Endothelial cell (in vitro differentiated cells): Measurements from ENCODE around the gene TLCD2. TPM values are rescaled to one million over a fixed set of nuclear protein-coding genes. Genes with fewer than 3 reads are reported as not detected.

Experiments
- DNase-seq: peaks from one replicate; pipeline ENCODE4 v3.0.0; 2021; ENCODE audit warnings: low spot score
- H3K27ac Mint-ChIP-seq: one replicate; pipeline ENCODE4 v1.8.0; 2021; ENCODE audit warnings: mixed read lengths, inconsistent platforms; ENCODE audit not compliant: unreplicated experiment
- H3K27me3 Mint-ChIP-seq: one replicate; pipeline ENCODE4 v1.8.0; 2021; ENCODE audit warnings: mild to moderate bottlenecking, moderate library complexity, mixed read lengths, inconsistent platforms; ENCODE audit not compliant: unreplicated experiment
- H3K36me3 Mint-ChIP-seq: one replicate; pipeline ENCODE4 v1.8.0; 2021; ENCODE audit warnings: mild to moderate bottlenecking, low read depth, mixed read lengths, inconsistent platforms; ENCODE audit not compliant: unreplicated experiment
- H3K4me1 Mint-ChIP-seq: one replicate; pipeline ENCODE4 v1.8.0; 2021; ENCODE audit warnings: mild to moderate bottlenecking, mixed read lengths, inconsistent platforms; ENCODE audit not compliant: unreplicated experiment
- H3K4me3 Mint-ChIP-seq: one replicate; pipeline ENCODE4 v1.8.0; 2021; ENCODE audit warnings: mild to moderate bottlenecking, mixed read lengths, inconsistent platforms; ENCODE audit not compliant: unreplicated experiment
- H3K9me3 Mint-ChIP-seq: one replicate; pipeline ENCODE4 v1.8.0; 2021; ENCODE audit warnings: mixed read lengths, inconsistent platforms; ENCODE audit not compliant: unreplicated experiment
- total RNA-seq: library from RNA; stranded (reverse); fragmentation: NEBNext Ultra II Directional; extraction: Animal tissue kit (Norgen Biotek cat#: 25700); gene quantifications from one replicate; pipeline ENCODE4 v1.2.1, GENCODE V29; 2021; ENCODE audit not compliant: unreplicated experiment
- TF ChIP-seq, protein P1 (sequence below): fragments of 200-600 bp; sonication (generic); IDR thresholded peaks from one replicate; pipeline ENCODE4 v1.5.0; 2021; ENCODE audit warnings: antibody characterized with exemption; ENCODE audit not compliant: unreplicated experiment

TLCD2 gene
- total RNA-seq, 1 donor from 2014 or later: 4.4 TPM

DNA sequence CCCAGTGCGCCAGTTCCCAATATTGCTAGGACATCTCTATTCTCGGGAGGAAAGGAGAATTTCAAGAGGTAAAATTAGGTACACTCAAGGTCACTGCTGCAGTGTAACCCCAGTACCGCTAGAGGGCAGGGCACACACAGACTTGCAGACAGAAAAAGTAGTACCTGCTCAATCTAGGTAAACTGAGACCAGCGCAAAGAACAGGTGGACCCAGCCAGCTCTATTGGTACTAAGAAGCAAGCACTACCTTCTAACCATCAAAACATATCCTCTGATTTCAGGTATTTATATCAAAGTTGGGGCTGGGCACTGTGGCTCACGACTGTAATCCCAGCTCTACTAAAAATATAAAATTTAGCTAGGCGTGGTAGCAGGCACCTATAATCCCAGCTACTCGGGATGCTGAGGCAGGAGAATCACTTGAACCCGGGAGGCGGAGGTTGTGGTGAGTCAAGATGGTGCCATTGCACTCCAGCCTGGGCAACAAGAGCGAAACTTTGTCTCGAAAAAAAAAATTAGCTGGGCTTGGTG, 10.7 kb upstream of the TLCD2 start:
- no peak overlapping the region for H3K4me3 Mint-ChIP-seq

DNA sequence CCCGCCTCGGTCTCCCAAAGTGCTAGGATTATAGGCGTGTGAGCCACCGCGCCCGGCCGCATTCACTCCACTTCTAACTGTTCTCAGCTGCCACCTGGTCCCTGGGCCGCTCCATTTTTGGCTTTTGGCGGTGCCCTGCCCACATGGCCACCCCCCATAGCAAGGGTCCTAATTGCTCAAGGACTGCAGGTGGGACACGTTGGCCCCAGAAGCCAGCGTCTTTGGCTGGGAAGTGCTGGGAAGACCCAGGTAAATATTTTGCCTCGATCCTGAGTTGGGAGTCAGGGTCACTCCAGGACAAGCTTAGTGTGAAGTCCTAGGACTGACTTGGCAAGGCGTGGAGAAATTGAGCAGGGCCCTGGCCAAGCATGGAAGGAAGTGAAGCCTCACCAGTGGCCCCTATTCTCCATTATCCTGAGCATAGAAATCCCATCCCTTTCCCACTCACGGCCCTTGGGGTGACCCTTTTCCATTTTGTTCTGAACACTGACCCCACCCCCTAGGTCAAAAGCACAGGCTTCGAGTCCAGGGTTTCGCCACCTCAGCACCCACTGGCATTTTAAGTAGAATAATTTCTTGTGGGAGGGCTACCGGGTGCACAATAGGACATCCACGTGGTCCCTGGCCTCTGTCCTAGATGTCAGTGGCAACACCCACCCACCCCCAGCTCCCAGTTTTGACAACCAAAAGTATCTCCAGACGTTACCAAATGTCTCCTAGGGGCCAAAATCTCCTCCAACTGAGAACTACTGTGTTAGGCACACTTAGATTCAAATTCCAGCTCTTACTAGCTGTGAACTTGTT, 8.4 kb upstream of the TLCD2 start:
- peak overlapping the region; percentile 93 for H3K4me3 Mint-ChIP-seq
- H3K27ac Mint-ChIP-seq: peak overlapping the region; percentile 98
- H3K9me3 Mint-ChIP-seq: no peaks in the 10 kb centered on the region
- H3K36me3 Mint-ChIP-seq: peaks cover 3% of the 10 kb centered on the region
- H3K27me3 Mint-ChIP-seq: peaks cover 14% of the 10 kb centered on the region
- H3K4me1 Mint-ChIP-seq: peaks cover 18% of the 10 kb centered on the region
- TF ChIP-seq, protein P1, sequence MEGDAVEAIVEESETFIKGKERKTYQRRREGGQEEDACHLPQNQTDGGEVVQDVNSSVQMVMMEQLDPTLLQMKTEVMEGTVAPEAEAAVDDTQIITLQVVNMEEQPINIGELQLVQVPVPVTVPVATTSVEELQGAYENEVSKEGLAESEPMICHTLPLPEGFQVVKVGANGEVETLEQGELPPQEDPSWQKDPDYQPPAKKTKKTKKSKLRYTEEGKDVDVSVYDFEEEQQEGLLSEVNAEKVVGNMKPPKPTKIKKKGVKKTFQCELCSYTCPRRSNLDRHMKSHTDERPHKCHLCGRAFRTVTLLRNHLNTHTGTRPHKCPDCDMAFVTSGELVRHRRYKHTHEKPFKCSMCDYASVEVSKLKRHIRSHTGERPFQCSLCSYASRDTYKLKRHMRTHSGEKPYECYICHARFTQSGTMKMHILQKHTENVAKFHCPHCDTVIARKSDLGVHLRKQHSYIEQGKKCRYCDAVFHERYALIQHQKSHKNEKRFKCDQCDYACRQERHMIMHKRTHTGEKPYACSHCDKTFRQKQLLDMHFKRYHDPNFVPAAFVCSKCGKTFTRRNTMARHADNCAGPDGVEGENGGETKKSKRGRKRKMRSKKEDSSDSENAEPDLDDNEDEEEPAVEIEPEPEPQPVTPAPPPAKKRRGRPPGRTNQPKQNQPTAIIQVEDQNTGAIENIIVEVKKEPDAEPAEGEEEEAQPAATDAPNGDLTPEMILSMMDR: no peak
- no peak for DNase-seq

More for the DNA sequence above, 10.7 kb upstream of the TLCD2 start:
- TF ChIP-seq, protein P1: peak; percentile 96
- no peak overlapping the region for H3K27ac Mint-ChIP-seq
- peaks cover 13% of the 10 kb centered on the region for H3K27me3 Mint-ChIP-seq
- peak; percentile 64 for DNase-seq
- H3K4me1 Mint-ChIP-seq: peaks cover 14% of the 10 kb centered on the region
- no peaks in the 10 kb centered on the region for H3K36me3 Mint-ChIP-seq
- no peaks in the 10 kb centered on the region for H3K9me3 Mint-ChIP-seq

DNA sequence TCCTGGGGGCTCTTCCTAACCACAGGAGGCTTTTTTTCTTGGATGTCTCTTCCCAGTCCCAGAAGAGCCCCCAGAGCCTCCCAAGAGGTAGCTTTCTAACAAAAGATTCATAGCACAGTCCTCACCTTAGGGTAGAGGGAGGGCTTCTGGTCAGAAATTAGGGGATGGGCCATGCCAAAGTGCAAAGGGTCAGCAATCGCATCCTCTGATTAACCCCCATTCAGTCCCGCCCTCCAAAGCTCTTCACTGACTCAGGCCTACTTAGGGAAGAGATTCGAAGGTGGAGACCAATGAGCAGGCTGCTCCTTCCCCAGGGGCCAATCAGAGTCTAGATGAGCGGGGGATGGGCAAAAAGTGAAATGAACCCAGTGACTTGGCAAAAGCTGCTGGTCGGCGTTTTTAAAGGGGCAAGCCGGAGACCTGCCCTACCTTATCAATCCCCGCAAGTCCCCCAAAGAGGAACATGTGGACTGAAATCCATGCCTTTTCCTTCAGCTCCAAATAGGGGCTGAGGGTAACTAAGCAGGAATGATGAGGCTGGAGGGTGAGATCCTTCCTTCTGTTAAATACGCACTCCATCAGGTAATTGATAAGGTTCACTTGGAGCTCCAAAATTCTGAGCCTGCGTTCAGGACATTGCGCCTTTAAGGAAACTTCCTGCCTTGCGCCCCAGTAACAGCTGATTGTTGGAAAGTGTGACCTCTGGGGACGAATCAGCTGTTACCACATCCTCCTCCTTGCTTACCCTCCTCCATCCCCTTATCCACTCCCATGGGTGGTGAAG, 6.9 kb upstream of the TLCD2 start:
- Mint-ChIP-seq H3K4me3 (peak overlapping the region; percentile 93), H3K27me3 (peaks cover 14% of the 10 kb centered on the region), H3K4me1 (peaks cover 17% of the 10 kb centered on the region), H3K36me3 (peaks cover 11% of the 10 kb centered on the region), H3K27ac (peak overlapping the region; percentile 98), H3K9me3 (no peaks in the 10 kb centered on the region)
- DNase-seq: peak; percentile 88
- TF ChIP-seq, protein P1: no peak

DNA sequence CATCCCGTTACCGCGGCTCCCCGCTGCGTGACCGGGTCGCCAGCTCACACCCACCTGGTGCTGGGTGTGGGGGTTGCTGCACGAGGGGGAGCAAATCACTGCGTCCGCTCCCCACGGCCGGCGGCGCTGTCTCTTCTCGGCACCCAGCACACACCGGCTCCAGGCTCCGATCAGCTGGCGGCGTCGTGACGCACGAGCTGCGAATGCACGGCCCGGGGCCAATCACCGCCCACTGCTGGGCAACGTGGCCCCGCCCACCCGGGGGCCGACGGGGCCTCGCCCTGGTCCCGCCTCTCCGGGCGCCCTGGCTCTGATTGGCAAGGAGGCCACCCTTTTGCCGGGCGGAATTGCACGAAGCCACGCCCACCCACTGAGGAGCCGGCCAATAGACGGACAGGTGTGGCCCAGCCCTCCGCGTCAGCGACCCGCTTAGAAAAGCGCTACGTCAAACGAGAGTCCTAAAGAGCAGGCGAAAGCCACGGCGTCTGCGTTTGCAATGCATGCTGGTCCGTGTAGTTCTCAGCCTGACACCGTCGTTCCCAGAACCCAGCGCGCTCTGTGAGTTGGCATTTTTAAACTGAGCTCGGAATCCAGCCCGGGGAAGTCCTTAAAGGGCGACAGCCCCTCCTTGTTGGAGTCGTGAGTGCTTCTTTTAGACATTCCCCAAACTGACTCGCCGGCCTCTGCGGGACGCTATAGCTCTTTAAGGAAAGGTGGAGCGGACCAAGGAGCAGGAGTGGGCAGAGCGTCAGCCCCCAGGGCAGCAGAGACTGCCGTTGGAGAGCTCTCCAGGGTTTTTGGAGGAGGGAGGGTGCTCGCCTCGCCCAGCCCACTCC, 6.1 kb upstream of the TLCD2 start:
- Mint-ChIP-seq H3K9me3 (no peaks in the 10 kb centered on the region), H3K4me1 (peaks cover 21% of the 10 kb centered on the region), H3K27me3 (peaks cover 14% of the 10 kb centered on the region), H3K27ac (peak overlapping the region; percentile 98), H3K36me3 (peaks cover 17% of the 10 kb centered on the region), H3K4me3 (peak overlapping the region; percentile 93)
- TF ChIP-seq, protein P1: no peak
- DNase-seq: peak; percentile 100
